Parathyroid adenoma (tissue), 2 donors: ENCODE measurements around the gene SND1.

ENCODE experiments used
- H2AFZ ChIP-seq: fragments of 300-600 bp; sonication (generic); one replicate; pipeline ENCODE4 v1.7.0; 2017; ENCODE audit warnings: antibody characterized with exemption, mild to moderate bottlenecking
- H3K27ac ChIP-seq: fragments of 300-600 bp; sonication (generic); one replicate; pipeline ENCODE4 v1.7.0; 2017
- H3K27me3 ChIP-seq: fragments of 300-600 bp; sonication (generic); one replicate; pipeline ENCODE4 v1.7.0; 2017; ENCODE audit warnings: low read length; ENCODE audit not compliant: control insufficient read depth, insufficient read depth
- H3K36me3 ChIP-seq: fragments of 300-600 bp; sonication (generic); one replicate; pipeline ENCODE4 v1.7.0; 2017; ENCODE audit warnings: low read length; ENCODE audit not compliant: control insufficient read depth, insufficient read depth
- H3K4me1 ChIP-seq: fragments of 300-600 bp; sonication (generic); one replicate; pipeline ENCODE4 v1.7.0; 2017; ENCODE audit warnings: control low read depth
- H3K4me2 ChIP-seq: fragments of 300-600 bp; sonication (generic); one replicate; pipeline ENCODE4 v1.7.0; 2017; ENCODE audit warnings: low read length
- H3K4me3 ChIP-seq: fragments of 300-600 bp; sonication (generic); one replicate; pipeline ENCODE4 v1.7.0; 2017; ENCODE audit warnings: low read depth, low read length
- H3K79me2 ChIP-seq: fragments of 300-600 bp; sonication (generic); one replicate; pipeline ENCODE4 v1.7.0; 2017; ENCODE audit warnings: control low read depth
- H3K9ac ChIP-seq: fragments of 300-600 bp; sonication (generic); one replicate; pipeline ENCODE4 v1.7.0; 2017; ENCODE audit warnings: mild to moderate bottlenecking
- H3K9me3 ChIP-seq: fragments of 300-600 bp; sonication (generic); one replicate; pipeline ENCODE4 v1.7.0; 2017; ENCODE audit warnings: low read length; ENCODE audit not compliant: control insufficient read depth
- TF ChIP-seq, protein P1 (sequence below): fragments of 300-600 bp; sonication (generic); IDR thresholded peaks from one replicate; pipeline ENCODE4 v1.7.0; 2017; ENCODE audit warnings: antibody characterized with exemption, mild to moderate bottlenecking
- donor health status: primary hyperparathyroidism.

SND1 gene

GRCh38 chr7:128054511-128054910, 402.5 kb downstream of the SND1 start:
- H3K79me2 ChIP-seq, result peaks cover 4% of the 10 kb centered on the region
- TF ChIP-seq, protein P1, sequence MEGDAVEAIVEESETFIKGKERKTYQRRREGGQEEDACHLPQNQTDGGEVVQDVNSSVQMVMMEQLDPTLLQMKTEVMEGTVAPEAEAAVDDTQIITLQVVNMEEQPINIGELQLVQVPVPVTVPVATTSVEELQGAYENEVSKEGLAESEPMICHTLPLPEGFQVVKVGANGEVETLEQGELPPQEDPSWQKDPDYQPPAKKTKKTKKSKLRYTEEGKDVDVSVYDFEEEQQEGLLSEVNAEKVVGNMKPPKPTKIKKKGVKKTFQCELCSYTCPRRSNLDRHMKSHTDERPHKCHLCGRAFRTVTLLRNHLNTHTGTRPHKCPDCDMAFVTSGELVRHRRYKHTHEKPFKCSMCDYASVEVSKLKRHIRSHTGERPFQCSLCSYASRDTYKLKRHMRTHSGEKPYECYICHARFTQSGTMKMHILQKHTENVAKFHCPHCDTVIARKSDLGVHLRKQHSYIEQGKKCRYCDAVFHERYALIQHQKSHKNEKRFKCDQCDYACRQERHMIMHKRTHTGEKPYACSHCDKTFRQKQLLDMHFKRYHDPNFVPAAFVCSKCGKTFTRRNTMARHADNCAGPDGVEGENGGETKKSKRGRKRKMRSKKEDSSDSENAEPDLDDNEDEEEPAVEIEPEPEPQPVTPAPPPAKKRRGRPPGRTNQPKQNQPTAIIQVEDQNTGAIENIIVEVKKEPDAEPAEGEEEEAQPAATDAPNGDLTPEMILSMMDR, result no peak
- H3K4me3 ChIP-seq, result no peak overlapping the region
- H2AFZ ChIP-seq, result no peak overlapping the region
- H3K36me3 ChIP-seq, result no peaks in the 10 kb centered on the region
- H3K27ac ChIP-seq, result no peak overlapping the region
- H3K9me3 ChIP-seq, result no peaks in the 10 kb centered on the region
- H3K4me1 ChIP-seq, result no peaks in the 10 kb centered on the region
- H3K27me3 ChIP-seq, result no peaks in the 10 kb centered on the region
- H3K4me2 ChIP-seq, result no peak overlapping the region
- H3K9ac ChIP-seq, result no peak overlapping the region

GRCh38 chr7:128055637-128056036, 403.6 kb downstream of the SND1 start:
- no peak overlapping the region for H3K4me3 ChIP-seq
- H3K27ac ChIP-seq, result no peak overlapping the region
- H3K4me2 ChIP-seq, result no peak overlapping the region
- TF ChIP-seq, protein P1, result no peak
- H2AFZ ChIP-seq, result no peak overlapping the region
- peaks cover 4% of the 10 kb centered on the region for H3K79me2 ChIP-seq
- no peaks in the 10 kb centered on the region for H3K9me3 ChIP-seq
- no peaks in the 10 kb centered on the region for H3K27me3 ChIP-seq
- no peaks in the 10 kb centered on the region for H3K36me3 ChIP-seq
- H3K9ac ChIP-seq, result no peak overlapping the region
- H3K4me1 ChIP-seq, result no peaks in the 10 kb centered on the region

- no peak overlapping the region for H2AFZ ChIP-seq
- TF ChIP-seq, protein P1, result no peak
Observed at GRCh38 chr7:128056901-128057300, 404.9 kb downstream of the SND1 start.

GRCh38 chr7:128057909-128058308, 405.9 kb downstream of the SND1 start:
- H3K27ac ChIP-seq, result no peak overlapping the region
- no peaks in the 10 kb centered on the region for H3K79me2 ChIP-seq
- H3K9me3 ChIP-seq, result no peaks in the 10 kb centered on the region
- no peak overlapping the region for H3K4me3 ChIP-seq
- H3K9ac ChIP-seq, result no peak overlapping the region
- TF ChIP-seq, protein P1, result no peak
- H3K4me2 ChIP-seq, result no peak overlapping the region
- no peaks in the 10 kb centered on the region for H3K36me3 ChIP-seq
- no peak overlapping the region for H2AFZ ChIP-seq
- no peaks in the 10 kb centered on the region for H3K27me3 ChIP-seq
- H3K4me1 ChIP-seq, result no peaks in the 10 kb centered on the region

More at GRCh38 chr7:128056901-128057300, 404.9 kb downstream of the SND1 start:
- H3K27ac ChIP-seq, result no peak overlapping the region
- H3K4me2 ChIP-seq, result no peak overlapping the region
- H3K9ac ChIP-seq, result no peak overlapping the region
- H3K4me1 ChIP-seq, result no peaks in the 10 kb centered on the region
- peaks cover 4% of the 10 kb centered on the region for H3K79me2 ChIP-seq
- H3K27me3 ChIP-seq, result no peaks in the 10 kb centered on the region
- H3K36me3 ChIP-seq, result no peaks in the 10 kb centered on the region
- H3K9me3 ChIP-seq, result no peaks in the 10 kb centered on the region
- no peak overlapping the region for H3K4me3 ChIP-seq

DNA sequence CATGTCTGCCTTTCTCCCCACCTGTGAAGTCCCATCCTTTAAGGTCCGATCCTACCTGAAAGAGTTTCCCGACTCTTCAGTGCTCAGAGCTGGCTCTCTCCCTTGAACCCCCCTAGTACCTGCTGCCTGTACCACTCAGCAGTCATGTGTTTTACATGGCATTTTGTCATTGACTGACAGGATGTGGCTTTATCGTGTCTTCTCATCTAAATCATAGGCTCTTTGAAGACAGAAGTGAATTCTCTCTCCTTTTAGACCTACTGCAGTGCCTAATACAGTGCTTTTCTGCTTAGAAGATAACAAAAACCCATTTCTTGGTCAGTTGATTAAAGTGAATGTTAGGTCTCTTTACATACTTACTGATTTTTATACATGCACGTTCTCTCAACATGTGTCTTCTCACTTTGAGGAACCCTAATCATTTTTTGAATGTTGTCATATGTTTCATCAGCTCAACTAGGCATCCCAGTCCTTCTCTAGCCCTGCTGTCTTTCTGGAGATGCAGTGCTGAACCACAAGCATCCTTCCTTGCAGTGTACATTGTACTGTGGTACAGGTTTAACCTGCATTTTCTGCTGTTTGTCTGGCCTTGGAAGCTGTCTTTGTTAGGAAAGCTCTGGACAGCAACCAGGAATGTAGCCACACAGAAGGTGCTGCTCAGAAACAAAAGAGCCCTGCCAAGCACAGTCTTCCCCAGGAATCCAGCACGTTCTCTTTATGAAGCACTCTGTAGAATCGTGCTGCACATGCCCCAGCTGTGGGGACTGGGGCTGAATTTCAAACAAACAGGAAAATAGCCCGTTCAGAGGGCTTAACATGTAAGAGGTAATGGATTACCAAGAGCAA, 407.4 kb downstream of the SND1 start:
- no peaks in the 10 kb centered on the region for H3K79me2 ChIP-seq
- no peak overlapping the region for H3K9ac ChIP-seq
- H3K36me3 ChIP-seq, result no peaks in the 10 kb centered on the region
- H3K4me2 ChIP-seq, result no peak overlapping the region
- H3K27me3 ChIP-seq, result no peaks in the 10 kb centered on the region
- no peak overlapping the region for H2AFZ ChIP-seq
- TF ChIP-seq, protein P1, result no peak
- no peaks in the 10 kb centered on the region for H3K9me3 ChIP-seq
- H3K4me1 ChIP-seq, result no peaks in the 10 kb centered on the region
- H3K4me3 ChIP-seq, result no peak overlapping the region
- no peak overlapping the region for H3K27ac ChIP-seq
